ENCODE data around the gene OGFOD3. TPM values are rescaled to one million over a fixed set of nuclear protein-coding genes. Genes with fewer than 3 reads are reported as not detected.

The OGFOD3 gene
- total and polyA plus RNA-seq, 2 donors (not counting 3 experiments of a cell fraction or from before 2014, with no cell fraction given) = 31.7 to 34.8 TPM

GRCh38 chr17:82387705-82388106, 30.7 kb downstream of the OGFOD3 start:
- DNase-seq (ENCODE audit: low read depth, low spot score) (no peak), FAIRE-seq (no peak)
- CTCF ChIA-PET = no interaction called here
- Histone ChIP-seq H3K4me1 (ENCODE audit: control insufficient read depth, extremely low read depth, insufficient read depth, low read length) (no peaks in the 10 kb centered on the region), H3K4me2 (ENCODE audit: insufficient read depth, low read length) (no peak overlapping the region), H3K27ac (ENCODE audit: insufficient read depth, low read depth, low read length) (no peak overlapping the region), H2AFZ (ENCODE audit: low read depth, low read length) (no peak overlapping the region), H3K4me3 (replicated peaks in 1 of 3; ENCODE audit: insufficient read depth in 1 of 3, low read depth in 1 of 3, low read length in 3 of 3) (no peak overlapping the region), H3K9ac (replicated peaks; ENCODE audit: extremely low read depth, insufficient read depth, low read length) (no peak overlapping the region), H3K27me3 (ENCODE audit: control insufficient read depth in 2 of 2, insufficient read depth in 2 of 2, low read length in 2 of 2) (no peaks in the 10 kb centered on the region), H4K20me1 (replicated peaks; ENCODE audit: control insufficient read depth, extremely low read depth, insufficient read depth, low read length) (no peaks in the 10 kb centered on the region), H3K36me3 (ENCODE audit: control insufficient read depth in 2 of 2, extremely low read depth in 1 of 2, insufficient read depth in 2 of 2, low read length in 2 of 2) (no peaks in the 10 kb centered on the region), H3K79me2 (ENCODE audit: control insufficient read depth, insufficient read depth, low read length) (no peaks in the 10 kb centered on the region), H3K9me1 (replicated peaks; ENCODE audit: control insufficient read depth, extremely low read depth, insufficient read depth, low read length) (no peaks in the 10 kb centered on the region), H3K9me3 (replicated peaks; ENCODE audit: control insufficient read depth, insufficient read depth, low read length) (no peaks in the 10 kb centered on the region)
- TF ChIP-seq POLR2A (IDR thresholded peaks at IDR 0.05; ENCODE audit: low read depth, low read length) = no peak
- TF ChIP-seq JUN (IDR thresholded peaks at IDR 0.05; ENCODE audit: borderline replicate concordance, insufficient read depth, insufficient read length, low read depth) = no peak
- TF ChIP-seq CTCF (IDR thresholded peaks at IDR 0.05; ENCODE audit: extremely low read depth in 1 of 2, insufficient read depth in 1 of 2, low read depth in 1 of 2, low read length in 2 of 2) = no peak
- no peak for TF ChIP-seq GATA2 (IDR thresholded peaks at IDR 0.05; ENCODE audit: insufficient read depth, insufficient read length, low read depth, low read length)
- TF ChIP-seq EZH2 (IDR thresholded peaks at IDR 0.05; ENCODE audit: borderline replicate concordance, low read depth, low read length, severe bottlenecking) = no peak
- BruUV-seq (replicated peaks) = no TSS peak
- POLR2A ChIA-PET = no interaction called here
- dilution Hi-C loops (cut with MboI; ENCODE audit: extremely low pct_ligation_motif_present, low sequenced_read_pairs) (no loop called here), intact Hi-C loops (cut with micrococcal nuclease) (no loop called here)

All from endothelial cell of umbilical vein (primary cell).